GM12878 (cell line): ENCODE measurements around the gene MDFIC. TPM values are rescaled to one million over a fixed set of nuclear protein-coding genes. Genes with fewer than 3 reads are reported as not detected.
A peak's percentile ranks its signal among the peaks of the same experiment; 100 is the strongest.

Experiments
- ATAC-seq: fragments of 200-7000 bp; cut with Tn5 transposase; 3 replicates; pipeline ENCODE4 v1.9.1; 2020; ENCODE audit warnings: mild to moderate bottlenecking, moderate library complexity
- BruUV-seq: library from RNA; stranded (reverse); fragments of 400-500 nt; replicated peaks from 2 replicates; lab custom pipeline; 2021; lab: Mats Ljungman, UMichigan
- CTCF ChIA-PET: fragments of 300-600 bp; sonication (Branson Sonifier 250); formaldehyde crosslinking; extraction: SDS; loops from one replicate; lab custom pipeline; 2021; ENCODE audit warnings: inconsistent platforms; lab: Yijun Ruan, JAX
- POLR2A ChIA-PET: fragments of 350-600 bp; formaldehyde crosslinking; extraction: SDS; loops from one replicate; lab custom pipeline; 2021; ENCODE audit warnings: inconsistent platforms; lab: Charles Lee
- RAD21 ChIA-PET: fragments of 300-600 bp; sonication (Branson Sonifier 250); formaldehyde crosslinking; loops from one replicate; lab custom pipeline; 2023; ENCODE audit warnings: antibody characterized with exemption; ENCODE audit not compliant: unreplicated experiment; lab: Charles Lee
- SMC1A ChIA-PET: fragments of 300-600 bp; sonication (Branson Sonifier 250); formaldehyde crosslinking; loops from one replicate; lab custom pipeline; 2023; ENCODE audit not compliant: unreplicated experiment, uncharacterized antibody; lab: Charles Lee
- DNase-seq: peaks from one replicate; pipeline ENCODE4 v3.0.0-alpha.2; 2011; ENCODE audit warnings: low read depth, low spot score
- FAIRE-seq: peaks from 3 replicates; lab custom pipeline; 2011; peaks lifted over from hg19 to GRCh38; lab: Jason Lieb, UNC
- H2AFZ ChIP-seq: 2 replicates; pipeline ENCODE4 v1.6.0; 2011; ENCODE audit warnings: low read depth, low read length, control low read depth; ENCODE audit not compliant: control insufficient read depth
- H3K27ac ChIP-seq: 2 replicates; pipeline ENCODE4 v1.5.1; 2011; ENCODE audit warnings: control low read depth; ENCODE audit not compliant: control insufficient read depth, insufficient read depth
- H3K27me3 ChIP-seq, 2 experiments: replicated peaks in 1 of 2; 2 replicates each; pipeline versions ENCODE4 v1.6.0 to v1.6.1; 2011; ENCODE audit warnings: low read length in 1 of 2; ENCODE audit not compliant: control insufficient read depth in 2 of 2, insufficient read depth in 2 of 2
- H3K36me3 ChIP-seq, 2 experiments: 2 replicates each; pipeline ENCODE4 v1.5.1; 2011; ENCODE audit warnings: low read length in 1 of 2; ENCODE audit not compliant: control insufficient read depth in 2 of 2, insufficient read depth in 2 of 2
- H3K4me1 ChIP-seq: 2 replicates; pipeline ENCODE4 v1.6.1; 2011; ENCODE audit warnings: mild to moderate bottlenecking, low read length, moderate library complexity, mixed read lengths; ENCODE audit not compliant: control insufficient read depth, insufficient read depth
- H3K4me2 ChIP-seq: 2 replicates; pipeline ENCODE4 v1.6.0; 2011; ENCODE audit warnings: control low read depth; ENCODE audit not compliant: control insufficient read depth, insufficient read depth
- H3K4me3 ChIP-seq: fragments of 200-600 bp; sonication (generic); 2 replicates; pipeline ENCODE4 v1.5.1; 2016
- H3K79me2 ChIP-seq: 2 replicates; pipeline ENCODE4 v1.6.0; 2011; ENCODE audit warnings: low read length; ENCODE audit not compliant: control insufficient read depth, insufficient read depth
- H3K9ac ChIP-seq: 2 replicates; pipeline ENCODE4 v1.8.0; 2011; ENCODE audit warnings: low read length, control low read depth, mixed read lengths; ENCODE audit not compliant: control insufficient read depth, insufficient read depth
- H3K9me3 ChIP-seq: replicated peaks from 3 replicates; pipeline ENCODE4 v1.5.1; 2011; ENCODE audit warnings: mild to moderate bottlenecking, low read length; ENCODE audit not compliant: control insufficient read depth, insufficient read depth
- H4K20me1 ChIP-seq: 2 replicates; pipeline ENCODE4 v1.6.0; 2011; ENCODE audit not compliant: control insufficient read depth, insufficient read depth
- CTCF ChIP-seq, 3 experiments: IDR thresholded peaks in 2 of 3; conservative IDR thresholded peaks in 1 of 3; 2 replicates each; pipeline ENCODE4 v1.5.1; 2011; ENCODE audit warnings: low read depth in 3 of 3, low read length in 3 of 3, mild to moderate bottlenecking in 3 of 3, control low read depth in 2 of 3, moderate library complexity in 2 of 3, inconsistent platforms in 1 of 3, mixed read lengths in 1 of 3; ENCODE audit not compliant: control insufficient read depth in 2 of 3, insufficient read depth in 1 of 3; ENCODE audit errors: extremely low read depth in 1 of 3
- EED ChIP-seq: sonication (generic); IDR thresholded peaks from 2 replicates; pipeline ENCODE4 v1.6.1; 2016; ENCODE audit warnings: antibody characterized with exemption, low read depth
- ETV6 ChIP-seq, 2 experiments: fragments of 450-650 bp in 1 of 2; IDR thresholded peaks in 1 of 2; conservative IDR thresholded peaks in 1 of 2; 2 replicates each; pipeline ENCODE4 v1.6.1; 2014; ENCODE audit warnings: antibody characterized with exemption in 1 of 2, borderline replicate concordance in 1 of 2, low read depth in 1 of 2, mild to moderate bottlenecking in 1 of 2, moderate library complexity in 1 of 2
- HDAC2 ChIP-seq: fragments of 200-600 bp; sonication (generic); IDR thresholded peaks from 2 replicates; pipeline ENCODE4 v1.6.1; 2017
- IKZF1 ChIP-seq: fragments of 450-650 bp; conservative IDR thresholded peaks from 2 replicates; pipeline ENCODE4 v1.6.1; 2017; ENCODE audit warnings: antibody characterized with exemption, mild to moderate bottlenecking
- IKZF2 ChIP-seq, 2 experiments: fragments of 450-650 bp; IDR thresholded peaks; 2 replicates each; pipeline ENCODE4 v1.6.1; 2017; ENCODE audit warnings: mild to moderate bottlenecking in 2 of 2, moderate library complexity in 2 of 2
- MEF2A ChIP-seq: IDR thresholded peaks from 2 replicates; pipeline ENCODE4 v1.6.1; 2011; ENCODE audit warnings: low read depth, mild to moderate bottlenecking, low read length, moderate library complexity; ENCODE audit not compliant: insufficient read depth
- MTA2 ChIP-seq: fragments of 450-650 bp; IDR thresholded peaks from 2 replicates; pipeline ENCODE4 v1.6.1; 2016; ENCODE audit warnings: low read depth, mild to moderate bottlenecking, moderate library complexity
- NKRF ChIP-seq: fragments of 450-650 bp; conservative IDR thresholded peaks from 2 replicates; pipeline ENCODE4 v1.6.1; 2017; ENCODE audit warnings: mild to moderate bottlenecking, moderate library complexity
- RAD21 ChIP-seq: IDR thresholded peaks from 2 replicates; pipeline ENCODE4 v1.6.1; 2011; ENCODE audit warnings: mild to moderate bottlenecking, low read depth, low read length, moderate library complexity; ENCODE audit not compliant: insufficient read depth
- RELB ChIP-seq: fragments of 450-650 bp; IDR thresholded peaks from 2 replicates; pipeline ENCODE4 v1.6.1; 2017; ENCODE audit warnings: low read depth, mild to moderate bottlenecking, moderate library complexity
- SIX5 ChIP-seq: IDR thresholded peaks from 2 replicates; pipeline ENCODE4 v1.6.1; 2011; ENCODE audit warnings: mild to moderate bottlenecking, low read depth, low read length, moderate library complexity; ENCODE audit not compliant: severe bottlenecking
- WRNIP1 ChIP-seq: IDR thresholded peaks from 2 replicates; pipeline ENCODE4 v1.6.1; 2011; ENCODE audit warnings: low read depth, low read length, improper control_type of control experiment, borderline replicate concordance
- ZZZ3 ChIP-seq: IDR thresholded peaks from 2 replicates; pipeline ENCODE4 v1.6.1; 2011; ENCODE audit warnings: low read depth; ENCODE audit not compliant: control insufficient read depth, insufficient read length
- WGBS: methylation state at CpG from one replicate; pipeline ENCODE4 v1.1.6; 2016; ENCODE audit warnings: low lambda C conversion rate; ENCODE audit not compliant: insufficient replicate concordance, insufficient coverage; ENCODE audit errors: missing lambda C conversion rate; 5-methylcytosine and 5-hydroxymethylcytosine counted together
- in situ Hi-C: fragments of 300-500 bp; cut with MboI; formaldehyde crosslinking; loops from 9 replicates; pipeline ENCODE4 v1.14.3; 2018; ENCODE audit warnings: mixed read lengths
- intact Hi-C: fragments of 100-400 bp; cut with micrococcal nuclease; formaldehyde crosslinking; loops from one replicate; pipeline ENCODE4 v1.14.2; 2022; ENCODE audit not compliant: unreplicated experiment
- polyA plus RNA-seq, 11 experiments: library from polyadenylated mRNA; depleted of rRNA in 4 of 11; unstranded in 6 of 11; stranded (reverse) in 5 of 11; fragments of >200 nt; fragmentation: Nextera tagmentation in 4 of 11; fragmentation: Illumina TruSeq in 1 of 11; extraction: Ambion mirVana in 4 of 11; extraction: Trizol in 1 of 11; gene quantifications; 1 replicate in 1 of 11; 2 replicates in 10 of 11; pipeline versions ENCODE4 v1.2.1 to v1.2.3, GENCODE V29; 2011 to 2016; ENCODE audit warnings: inconsistent platforms in 2 of 11, missing spikeins in 2 of 11, low read depth in 1 of 11
- total RNA-seq, 4 experiments: library from RNA; depleted of rRNA in 3 of 4; stranded (reverse); fragments of >200 nt in 3 of 4; fragmentation: Illumina TruSeq in 1 of 4; extraction: Trizol in 1 of 4; gene quantifications; 2 replicates each; pipeline versions ENCODE4 v1.2.1 to v1.2.3, GENCODE V29; 2013 to 2021

Gene MDFIC
- total and polyA plus RNA-seq, 10 of the 15 experiments (the other 5 are each of a cell fraction or from before 2014, with no cell fraction given) = 7.3 to 58.4 (median 40.0) TPM

- TF ChIP-seq ETV6 (conservative IDR thresholded peaks at IDR 0.05 in 1 of 2, IDR thresholded peaks at IDR 0.05 in 1 of 2; ENCODE audit: borderline replicate concordance in 1 of 2, low read depth in 1 of 2) = peak in 1 of 2 experiments; percentile 15; a peak in 1 of 4 replicates
These were observed 6.2 kb downstream of the MDFIC start (continued) for GRCh38 chr7:114928060-114928459.

GRCh38 chr7:114929570-114929969 is 7.7 kb downstream of the MDFIC start:
- Histone ChIP-seq H3K36me3 (no peaks in the 10 kb centered on the region), H3K79me2 (peaks cover 98% of the 10 kb centered on the region), H3K27me3 (no peaks in the 10 kb centered on the region), H4K20me1 (no peaks in the 10 kb centered on the region), H3K27ac (peak overlapping the region; percentile 92)
- ChIA-PET CTCF (interaction anchor here (1.1 to 7.8 kb wide), 3 partner anchors 10 to 13 kb away, joined by 4 to 48 read pairs (median 11); no protein-coding TSS in a partner anchor), POLR2A (interaction anchor here (1.0 kb wide), 1 partner anchor 11 kb away, joined by 7 read pairs; no protein-coding TSS in a partner anchor)
- DNase-seq = no peak
- BruUV-seq = no TSS peak
- peak; percentile 16; the same call in 1 of the 2 replicates for TF ChIP-seq MTA2
- no peak for TF ChIP-seq HDAC2
- TF ChIP-seq RELB = 0 out of 2 replicates have a peak, but pooled peaks have one; percentile 31
- no peak for TF ChIP-seq NKRF
- TF ChIP-seq ZZZ3 = no peak
- TF ChIP-seq IKZF1 = peak; percentile 57
- TF ChIP-seq RAD21 = 0 out of 2 replicates have a peak, but pooled peaks have one; percentile 7
- TF ChIP-seq MEF2A = no peak
- no peak for TF ChIP-seq SIX5
- TF ChIP-seq CTCF (IDR thresholded peaks at IDR 0.05 in 2 of 3, conservative IDR thresholded peaks at IDR 0.05 in 1 of 3; ENCODE audit: control insufficient read depth in 2 of 3, extremely low read depth in 1 of 3, insufficient read depth in 1 of 3, low read depth in 3 of 3, low read length in 3 of 3) = peak in 2 of 3 experiments; percentile 22 to 28; a peak in 1 of 6 replicates
- TF ChIP-seq WRNIP1 = no peak
- TF ChIP-seq EED = 0 out of 2 replicates have a peak, but pooled peaks have one; percentile 44
- TF ChIP-seq IKZF2 (IDR thresholded peaks at IDR 0.05) = peak; percentile 84 to 88
- TF ChIP-seq, all 136 proteins: peak for 7
- H2AFZ ChIP-seq = no peak overlapping the region
- ATAC-seq (no peak), FAIRE-seq (no peak)
- SMC1A ChIA-PET = interaction anchor here (1.0 to 8.9 kb wide), 7 partner anchors 10 to 63 kb away, joined by 3 to 122 read pairs (median 6); partner anchors contain the start of gene MDFIC
- H3K9me3 ChIP-seq = no peaks in the 10 kb centered on the region
- in situ Hi-C loops (no loop called here), intact Hi-C loops (no loop called here)
- H3K4me3 ChIP-seq = peak overlapping the region; percentile 29
- H3K4me2 ChIP-seq = peak overlapping the region; percentile 92
- no peak overlapping the region for H3K9ac ChIP-seq
- WGBS = 0% methylated on average over 1 of the region's 1 CpG
- peaks cover 16% of the 10 kb centered on the region for H3K4me1 ChIP-seq
- RAD21 ChIA-PET = interaction anchor here (0.8 to 3.4 kb wide), 6 partner anchors 9 to 287 kb away, joined by 3 to 34 read pairs (median 4); no protein-coding TSS in a partner anchor
